ENCODE measurements around the gene CCDC88C.
"Not testable (repeated sequence)": the region's sequence is repeated elsewhere in the genome, so short reads cannot be mapped to it uniquely, and the experiment has no call there.

The CCDC88C gene

GRCh38 chr14:91271639-91272038 lies 146.0 kb downstream of the CCDC88C start:
- DNase-seq (ENCODE audit: low read depth in 2 of 2) = no peak

GRCh38 chr14:91270619-91271018 lies 147.0 kb downstream of the CCDC88C start:
- no peak for DNase-seq (ENCODE audit: low read depth in 2 of 2)

GRCh38 chr14:91270188-91270587 lies 147.4 kb downstream of the CCDC88C start:
- DNase-seq (ENCODE audit: low read depth in 2 of 2) = no peak

- DNase-seq (ENCODE audit: low read depth in 2 of 2) = no peak
Observed at GRCh38 chr14:91269076-91269991, 148.3 kb downstream of the CCDC88C start.

GRCh38 chr14:91267965-91268437 lies 149.6 kb downstream of the CCDC88C start:
- DNase-seq (ENCODE audit: low read depth in 2 of 2) = no peak

GRCh38 chr14:91266276-91266675 lies 151.3 kb downstream of the CCDC88C start:
- DNase-seq (ENCODE audit: low read depth in 2 of 2) = not testable (repeated sequence)

GRCh38 chr14:91265404-91265803 lies 152.2 kb downstream of the CCDC88C start:
- no peak for DNase-seq (ENCODE audit: low read depth in 2 of 2)

- DNase-seq (ENCODE audit: low read depth in 2 of 2) = no peak
Observed at GRCh38 chr14:91264151-91265150, 153.2 kb downstream of the CCDC88C start.

- DNase-seq (ENCODE audit: low read depth in 2 of 2) = no peak
Observed at GRCh38 chr14:91263329-91263728, 154.3 kb downstream of the CCDC88C start.

GRCh38 chr14:91261986-91262549 lies 155.6 kb downstream of the CCDC88C start:
- DNase-seq (ENCODE audit: low read depth in 2 of 2) = no peak

- DNase-seq (ENCODE audit: low read depth in 2 of 2) = no peak
Observed at GRCh38 chr14:91261115-91261514, 156.5 kb downstream of the CCDC88C start.

- DNase-seq (ENCODE audit: low read depth in 2 of 2) = no peak
Observed at GRCh38 chr14:91258876-91259275, 158.7 kb downstream of the CCDC88C start.

- no peak for DNase-seq (ENCODE audit: low read depth in 2 of 2)
Observed at GRCh38 chr14:91258011-91258618, 159.5 kb downstream of the CCDC88C start.

- DNase-seq (ENCODE audit: low read depth in 2 of 2) = no peak
Observed at GRCh38 chr14:91257328-91258010, 160.2 kb downstream of the CCDC88C start.

- no peak for DNase-seq (ENCODE audit: low read depth in 2 of 2)
Observed at GRCh38 chr14:91256661-91257060, 161.0 kb downstream of the CCDC88C start.

GRCh38 chr14:91255026-91255695 lies 162.5 kb downstream of the CCDC88C start:
- DNase-seq (ENCODE audit: low read depth in 2 of 2) = no peak

- no peak for DNase-seq (ENCODE audit: low read depth in 2 of 2)
Observed at GRCh38 chr14:91254461-91254860, 163.2 kb downstream of the CCDC88C start.

GRCh38 chr14:91253795-91254323 lies 163.8 kb downstream of the CCDC88C start:
- DNase-seq (ENCODE audit: low read depth in 2 of 2) = no peak

GRCh38 chr14:91252871-91253794 lies 164.5 kb downstream of the CCDC88C start:
- DNase-seq (ENCODE audit: low read depth in 2 of 2) = no peak

All from stimulated activated CD4-positive, alpha-beta T cell treated with anti-CD3 and anti-CD28 coated beads, Interleukin-1b, Interleukin-23, amount 100 ng/mL, for 1 hour (primary cell).